TTC549 (cell line): ENCODE measurements around the gene STC2.

ENCODE experiments used
- FAIRE-seq: peaks from 2 replicates; lab custom pipeline; 2012; peaks lifted over from hg19 to GRCh38; lab: Jason Lieb, UNC

Gene STC2

GRCh38 chr5:173328844-173329490, 753 bp upstream of the STC2 start:
- no peak for FAIRE-seq

DNA sequence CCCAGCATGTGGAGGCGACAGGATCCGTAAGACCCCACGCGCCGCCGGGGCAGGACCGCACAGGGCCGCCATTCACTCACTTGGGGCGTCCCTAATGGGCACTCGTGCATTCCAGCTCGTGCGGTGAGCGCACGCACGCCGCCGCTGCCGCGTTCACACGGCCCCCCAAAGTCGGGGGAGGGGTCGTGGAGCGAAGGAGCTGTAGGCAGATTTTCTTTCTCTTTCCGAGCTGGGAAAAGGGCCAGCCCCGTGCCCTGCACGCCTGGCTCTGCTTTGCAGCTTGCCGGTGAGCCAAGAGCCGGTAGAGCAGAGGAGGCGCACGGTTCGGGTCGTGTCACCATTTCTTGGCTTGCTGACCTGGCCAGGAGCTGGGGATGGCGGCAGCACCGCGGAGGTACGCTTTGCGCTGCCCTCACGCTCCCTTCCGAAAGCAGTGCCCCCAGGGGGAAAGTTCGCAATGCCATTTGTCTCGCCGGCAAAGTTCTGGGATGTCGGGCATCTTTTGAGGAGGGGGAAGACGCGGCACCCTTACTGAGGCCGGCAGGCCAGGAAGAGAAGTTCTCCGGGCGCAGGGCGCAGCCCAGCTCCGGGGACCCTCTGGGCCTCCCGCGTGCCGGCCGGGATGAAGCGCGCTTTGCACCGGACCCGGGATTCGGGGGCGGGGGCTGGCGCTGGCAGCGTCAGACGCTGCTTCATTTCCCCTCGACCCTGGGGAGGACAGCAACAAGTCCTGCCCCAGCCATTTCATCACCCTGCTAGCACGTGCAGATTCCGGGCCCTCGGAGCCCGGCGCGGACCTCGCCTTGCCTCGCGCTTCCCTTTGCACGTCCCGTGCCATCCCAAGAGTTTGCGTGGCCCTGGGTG, 898 bp downstream of the STC2 start:
- no peak for FAIRE-seq

DNA sequence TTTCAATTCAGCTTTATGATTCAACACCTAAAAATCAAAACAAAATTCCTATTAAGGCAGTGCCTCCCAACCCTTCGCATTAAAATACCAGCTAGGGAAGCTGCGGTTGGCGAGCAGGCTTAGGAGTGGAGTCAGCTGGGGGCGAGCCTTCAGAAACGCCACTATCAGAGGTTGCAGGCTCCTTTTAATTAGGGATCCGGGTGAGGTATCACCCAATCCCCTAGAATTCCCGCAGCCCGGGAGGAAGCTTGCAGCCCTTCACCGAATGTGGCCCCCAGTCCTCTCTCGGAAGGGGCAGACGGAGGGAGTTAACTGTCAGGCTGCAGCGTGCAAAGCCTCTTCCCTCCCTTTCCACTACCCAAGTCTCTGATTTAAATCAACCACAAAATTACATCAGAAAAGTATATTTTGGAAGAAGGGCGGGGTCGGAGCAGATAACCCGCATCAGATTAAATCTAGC, 1.7 kb downstream of the STC2 start:
- no peak for FAIRE-seq

DNA sequence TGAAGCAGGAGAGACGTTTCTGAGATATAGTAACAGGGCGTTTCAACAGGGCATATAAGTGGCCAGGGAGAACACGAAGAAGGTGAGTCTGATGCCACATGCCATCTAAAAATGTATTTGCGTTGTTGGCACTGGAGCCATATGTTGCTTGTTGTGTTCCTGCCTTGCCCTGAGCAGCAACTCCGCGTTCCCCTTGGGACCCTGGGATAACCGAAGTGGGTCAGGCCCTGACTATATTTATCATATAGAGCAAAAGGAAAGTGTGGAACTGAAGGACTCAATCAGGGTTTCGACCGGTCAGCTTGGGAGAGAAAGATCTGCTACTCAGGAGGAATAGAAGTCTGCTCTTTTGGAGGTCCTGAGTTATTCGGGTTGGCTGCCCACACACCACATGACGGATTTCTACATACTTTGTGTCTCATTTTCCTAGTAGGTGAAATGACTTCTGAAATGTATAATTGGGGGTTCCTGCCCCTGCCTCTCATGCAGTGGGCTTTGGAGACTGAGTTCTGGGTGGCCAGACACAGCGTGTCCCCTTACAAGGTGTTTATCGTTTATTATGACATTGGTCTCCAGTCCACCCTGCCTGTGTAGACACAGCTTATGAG, 3.0 kb downstream of the STC2 start:
- no peak for FAIRE-seq

GRCh38 chr5:173324115-173325001, 3.9 kb downstream of the STC2 start:
- FAIRE-seq: no peak

DNA sequence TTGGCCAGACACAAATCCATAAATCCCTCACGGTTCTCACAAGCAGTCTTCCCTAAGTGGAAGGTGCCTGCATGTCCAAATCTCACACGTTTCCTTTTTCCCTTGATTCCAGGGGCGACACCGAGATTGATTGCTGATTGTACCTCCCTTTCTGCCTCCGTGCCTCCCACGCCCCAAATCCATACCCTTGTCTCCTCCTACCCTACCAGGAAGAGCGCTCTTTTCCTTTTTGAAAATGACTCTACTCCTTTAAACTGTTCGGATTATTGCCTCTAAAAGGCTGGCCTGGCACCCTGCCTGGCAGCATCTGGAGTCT, 4.5 kb downstream of the STC2 start:
- FAIRE-seq: no peak

DNA sequence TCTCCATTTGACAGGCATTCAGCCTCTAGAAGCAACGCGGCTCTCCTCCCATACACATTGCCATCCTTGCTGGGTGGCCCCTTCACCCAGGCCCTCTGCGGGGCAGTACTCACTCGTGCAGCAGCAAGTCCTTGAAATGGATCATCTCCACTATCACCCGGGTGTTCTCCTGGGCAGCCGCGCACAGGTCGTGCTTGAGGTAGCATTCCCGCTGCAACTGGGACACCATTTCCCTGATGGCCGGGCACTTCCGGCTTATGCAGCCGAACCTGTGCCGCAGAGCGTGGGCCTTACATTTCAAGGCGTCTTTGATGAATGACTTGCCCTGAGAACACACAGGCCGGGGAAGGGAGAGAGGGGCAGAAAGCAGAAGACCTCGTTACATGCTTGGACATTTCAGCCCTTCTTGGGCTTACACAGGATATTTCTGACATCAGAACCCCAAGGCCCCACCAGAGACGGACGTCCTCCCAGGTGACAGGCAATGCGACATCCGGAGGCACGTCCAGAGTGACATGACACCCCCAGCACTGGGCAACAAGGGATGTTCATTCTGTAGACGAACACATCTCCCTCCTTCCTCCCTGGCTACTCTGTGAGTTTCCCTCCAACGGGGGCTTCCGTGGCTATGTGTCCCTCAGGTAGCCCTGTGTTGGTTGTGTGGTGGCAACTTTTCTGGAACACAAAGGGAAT, 5.0 kb downstream of the STC2 start:
- FAIRE-seq: no peak

DNA sequence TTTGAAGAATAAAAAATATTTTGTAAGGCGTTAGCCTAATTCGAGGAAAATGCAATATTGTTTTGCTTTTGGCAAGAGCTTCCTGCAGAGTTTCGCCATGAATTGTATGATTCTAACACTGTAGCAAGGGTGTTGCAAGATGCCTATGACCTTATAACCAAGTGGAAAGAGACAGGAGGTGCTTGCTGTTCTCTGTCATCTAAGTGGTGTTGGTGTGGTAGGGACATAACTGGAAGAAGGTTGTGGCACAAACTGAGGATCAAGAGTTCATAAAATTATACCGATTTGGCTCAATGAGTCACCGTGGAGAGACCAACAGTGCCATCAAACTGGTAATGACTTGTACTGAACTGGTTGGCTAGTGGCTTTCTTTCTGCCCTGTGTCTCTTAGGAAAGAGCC, 6.3 kb downstream of the STC2 start:
- FAIRE-seq: no peak

- no peak for FAIRE-seq
These were observed 8.0 kb downstream of the STC2 start for GRCh38 chr5:173320259-173320658.

GRCh38 chr5:173319646-173320045, 8.6 kb downstream of the STC2 start:
- no peak for FAIRE-seq

DNA sequence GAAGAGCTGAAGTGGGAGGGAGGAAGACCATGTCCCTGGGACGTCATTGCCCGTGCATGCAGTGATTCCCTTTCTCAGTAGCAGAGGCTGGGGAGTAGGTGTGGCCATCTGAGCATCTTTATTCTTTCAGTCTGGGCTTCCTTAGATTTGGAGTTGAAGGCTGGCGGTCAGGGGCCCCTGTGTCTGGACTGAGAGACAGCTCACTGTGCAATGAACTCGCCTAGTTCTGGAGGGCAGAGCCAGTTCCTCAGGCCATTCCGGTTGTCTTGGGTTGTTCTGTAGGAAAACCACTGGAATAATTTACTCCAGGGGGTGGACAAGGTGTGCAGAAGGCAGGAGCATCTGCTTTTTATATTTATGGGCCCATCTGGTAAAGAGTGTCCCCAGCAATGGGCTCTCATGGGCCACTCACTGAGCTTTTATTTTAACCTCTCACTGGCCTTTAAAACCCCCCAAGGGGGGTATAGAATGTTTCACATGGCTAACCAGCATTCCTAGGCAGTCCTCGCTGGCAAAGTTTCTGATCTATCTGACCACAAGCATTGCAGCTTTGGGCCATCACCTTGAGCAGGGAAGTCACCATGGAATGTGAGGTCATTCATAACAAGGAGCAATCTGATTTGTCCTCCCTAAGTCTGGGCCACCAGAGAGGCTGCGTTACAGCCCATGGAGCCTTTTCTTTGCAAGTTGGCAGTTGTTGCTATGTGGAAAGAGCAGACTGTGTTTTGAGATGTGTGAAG, 9.2 kb downstream of the STC2 start:
- FAIRE-seq: no peak

- no peak for FAIRE-seq
These were observed 9.9 kb downstream of the STC2 start for GRCh38 chr5:173318330-173318729.

DNA sequence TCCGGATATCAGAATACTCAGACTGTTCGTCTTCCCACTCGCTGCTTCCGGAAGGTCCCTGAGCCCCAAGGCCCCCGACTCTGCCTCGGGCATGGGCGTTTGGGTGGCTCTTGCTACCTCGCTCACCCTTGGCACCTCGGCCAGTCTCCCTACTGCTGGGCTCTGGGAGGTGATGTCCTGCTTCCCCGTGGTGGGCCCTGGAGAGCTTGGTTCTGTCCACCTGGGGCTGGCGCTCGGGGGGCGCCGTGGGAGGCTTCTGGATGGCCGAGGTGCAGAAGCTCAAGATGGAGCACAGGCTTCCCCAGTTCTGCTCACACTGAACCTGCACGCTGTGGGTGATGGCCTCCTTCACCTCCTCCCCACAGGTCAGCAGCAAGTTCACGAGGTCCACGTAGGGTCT, 10.4 kb downstream of the STC2 start:
- no peak for FAIRE-seq

DNA sequence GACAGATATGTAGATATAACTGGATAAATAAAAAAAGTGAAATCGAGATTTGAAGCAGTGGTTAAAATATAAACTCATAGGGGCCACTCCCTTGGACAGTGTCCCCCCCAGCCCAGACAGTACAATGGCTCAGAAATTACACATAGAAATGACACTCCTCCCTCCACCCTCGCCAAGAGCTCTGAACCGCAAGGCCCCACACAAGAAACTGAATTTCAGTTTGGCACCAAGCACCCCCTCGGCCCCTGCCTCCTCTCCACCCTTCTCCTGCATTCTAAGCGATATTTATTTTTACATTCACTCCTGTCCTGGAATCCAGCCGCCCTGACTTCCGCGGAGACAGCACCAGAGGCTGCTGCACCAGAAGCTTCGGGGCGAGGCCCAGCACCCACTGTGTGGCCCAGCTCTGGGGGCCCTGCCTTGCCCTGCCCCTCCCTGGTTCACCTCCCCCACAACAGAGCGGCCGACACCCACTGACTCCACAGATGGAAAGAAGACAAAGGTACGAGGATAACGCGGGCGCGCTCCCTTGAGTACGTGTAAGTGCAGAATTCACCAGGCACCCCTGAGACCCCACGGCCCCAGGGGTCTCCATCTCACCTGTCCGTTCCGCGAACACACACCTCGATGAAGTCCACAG, 11.0 kb downstream of the STC2 start:
- no peak for FAIRE-seq

DNA sequence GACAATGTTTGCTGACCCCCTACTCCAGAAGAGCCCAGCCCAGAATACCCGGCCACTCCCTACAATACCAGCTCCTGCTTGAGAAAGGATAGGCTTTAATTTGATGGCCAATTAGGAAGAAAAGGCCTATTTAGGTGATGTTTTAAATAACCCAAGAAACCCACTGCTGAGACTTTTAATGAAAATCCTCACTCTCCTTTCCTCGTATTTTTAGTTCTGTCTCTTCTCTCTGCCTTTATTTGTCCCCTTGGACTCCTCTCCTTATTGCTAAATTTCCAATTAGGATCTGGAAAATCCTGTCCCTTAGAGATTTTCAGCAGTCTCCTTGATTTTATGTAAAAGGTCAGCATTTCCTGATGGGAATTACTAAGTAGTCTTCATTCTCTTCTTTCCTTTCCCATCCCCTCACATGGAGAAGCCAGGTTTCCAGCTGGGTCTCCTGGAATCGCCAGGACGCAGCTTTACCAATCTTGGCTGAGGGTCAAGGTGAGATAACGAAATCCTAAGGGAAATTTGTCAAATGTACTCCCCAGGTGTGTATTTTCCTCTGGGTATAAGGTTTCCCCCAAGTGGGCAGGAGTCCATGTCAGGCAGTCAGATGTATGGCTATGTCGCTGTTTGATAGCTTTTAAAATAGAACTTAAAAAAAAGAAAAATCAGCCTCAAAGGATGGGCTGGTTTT, 11.7 kb downstream of the STC2 start:
- no peak for FAIRE-seq

DNA sequence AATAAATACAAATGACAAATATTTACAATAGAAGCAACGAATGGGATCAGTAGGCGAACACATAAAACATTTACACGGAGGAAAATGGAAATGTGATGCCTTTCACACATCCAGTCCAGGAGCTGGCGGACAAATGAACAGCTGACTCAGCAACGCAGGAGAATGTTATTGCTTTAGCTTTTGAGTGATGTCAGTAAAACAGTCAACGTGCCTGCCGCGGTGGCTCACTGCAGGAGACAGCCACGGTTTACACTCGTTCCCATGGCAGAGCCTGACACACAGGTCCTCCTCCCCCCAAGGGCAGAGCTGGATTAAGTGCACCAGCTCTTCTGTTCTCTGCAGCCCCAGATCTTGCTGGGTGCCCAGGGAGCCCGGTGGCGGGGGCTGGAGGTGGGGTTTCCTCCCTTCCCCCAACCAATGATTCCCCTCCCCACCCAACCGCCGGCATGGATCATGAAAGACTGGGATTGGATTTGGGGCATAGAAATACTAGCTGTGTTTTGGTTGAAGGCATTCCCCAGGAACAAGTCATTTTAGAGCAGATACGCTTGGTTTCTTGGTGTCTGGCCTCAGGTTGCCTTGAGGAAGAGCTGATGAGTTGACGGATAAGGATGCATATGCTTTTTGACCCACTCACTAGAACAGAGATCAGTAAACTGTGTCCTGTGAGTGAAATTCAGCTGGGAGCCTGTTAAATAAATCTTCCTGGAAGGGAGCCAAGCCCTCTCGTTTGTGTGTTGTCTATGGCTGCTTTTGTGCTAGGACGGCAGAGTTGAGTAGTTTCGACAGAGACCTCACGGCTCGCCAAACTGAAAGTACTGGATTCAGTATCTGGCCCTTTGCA, 12.5 kb downstream of the STC2 start:
- no peak for FAIRE-seq

DNA sequence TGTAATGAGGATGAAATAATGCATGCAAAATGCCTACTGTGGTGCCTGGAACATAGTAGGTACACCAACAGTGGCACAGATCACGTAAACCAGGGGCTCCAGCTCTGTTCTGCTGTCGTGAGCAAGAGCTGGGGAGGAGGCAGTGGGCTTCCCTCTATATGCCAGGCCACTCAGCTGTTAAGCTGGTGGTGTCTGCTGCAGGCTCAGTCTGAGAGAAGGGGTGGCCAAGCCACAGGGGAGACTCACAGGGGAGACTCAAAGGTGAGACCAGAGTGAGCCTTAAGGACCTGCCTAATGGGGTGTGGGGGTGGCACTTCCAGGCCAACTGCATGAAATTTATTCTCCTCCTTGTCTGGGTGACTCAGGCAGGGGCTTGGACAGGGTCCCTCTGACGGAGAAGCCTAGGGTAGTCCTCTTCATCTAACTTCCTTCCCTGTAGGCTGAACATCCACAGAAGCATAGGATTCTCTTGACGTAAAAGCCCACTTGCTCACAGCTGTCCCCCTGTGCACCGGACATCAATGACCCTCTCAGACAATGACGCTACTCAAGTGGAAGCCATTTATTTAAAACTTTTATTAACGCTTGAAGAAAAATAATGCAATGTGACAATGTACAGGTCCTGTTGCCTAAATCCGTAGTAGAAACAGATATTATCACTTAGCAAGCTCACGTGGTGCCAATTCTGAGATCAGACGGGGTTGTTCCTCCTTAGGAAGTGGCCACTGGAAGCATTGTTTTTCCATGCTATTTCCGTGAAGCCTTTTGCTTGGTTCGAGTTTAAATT, 13.9 kb downstream of the STC2 start:
- FAIRE-seq: no peak

DNA sequence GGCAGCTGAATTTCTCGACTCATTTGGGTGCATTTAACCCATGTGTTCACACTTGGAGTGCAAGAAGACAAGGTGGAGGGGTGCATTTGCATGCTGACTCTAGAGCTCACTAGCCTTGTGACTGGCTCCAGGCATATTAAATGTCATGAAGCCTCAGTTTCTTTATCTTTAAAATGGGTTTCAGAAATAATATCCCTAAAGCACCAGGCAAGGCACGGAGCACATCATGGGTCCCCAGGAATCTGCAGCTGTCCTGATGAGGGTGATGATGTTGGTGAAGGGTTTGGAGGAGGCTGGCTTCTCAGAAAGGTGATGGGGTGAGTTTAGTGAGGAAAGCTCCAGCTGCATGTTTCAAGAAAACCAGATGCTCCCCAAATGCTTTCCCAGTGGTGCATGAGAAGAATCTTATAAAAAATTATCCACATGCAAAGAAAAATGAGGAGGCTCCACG, 14.8 kb downstream of the STC2 start:
- FAIRE-seq: no peak
